Kidney tubule cell (primary cell): ENCODE results near the gene COQ2.

Experiments used
- DNase-seq: peaks from one replicate; pipeline ENCODE4 v3.0.0-alpha.2; 2018; ENCODE audit warnings: low spot score

The COQ2 gene

GRCh38 chr4:83216959-83217683, 67.5 kb downstream of the COQ2 start:
- DNase-seq, result no peak

GRCh38 chr4:83214079-83214478, 70.5 kb downstream of the COQ2 start:
- no peak for DNase-seq
